ENCODE data around the gene LDLRAD3.

Gene LDLRAD3

GRCh38 chr11:36213393-36213840 lies 269.6 kb downstream of the LDLRAD3 start:
- no peak for DNase-seq (ENCODE audit: low spot score)

GRCh38 chr11:36214480-36214879 lies 270.6 kb downstream of the LDLRAD3 start:
- no peak for DNase-seq (ENCODE audit: low spot score)

GRCh38 chr11:36214976-36215692 lies 271.3 kb downstream of the LDLRAD3 start:
- DNase-seq (ENCODE audit: low spot score) = no peak

GRCh38 chr11:36215693-36216060 lies 271.8 kb downstream of the LDLRAD3 start:
- no peak for DNase-seq (ENCODE audit: low spot score)

GRCh38 chr11:36216061-36216615 lies 272.3 kb downstream of the LDLRAD3 start:
- DNase-seq (ENCODE audit: low spot score) = no peak

GRCh38 chr11:36218283-36218921 lies 274.5 kb downstream of the LDLRAD3 start:
- DNase-seq (ENCODE audit: low spot score) = no peak

GRCh38 chr11:36219996-36220395 lies 276.1 kb downstream of the LDLRAD3 start:
- DNase-seq (ENCODE audit: low spot score) = no peak

- no peak for DNase-seq (ENCODE audit: low spot score)
These were observed 279.2 kb downstream of the LDLRAD3 start for GRCh38 chr11:36222831-36223635.

- no peak for DNase-seq (ENCODE audit: low spot score)
These were observed 280.5 kb downstream of the LDLRAD3 start for GRCh38 chr11:36224209-36224882.

- DNase-seq (ENCODE audit: low spot score) = no peak
These were observed 283.2 kb downstream of the LDLRAD3 start for GRCh38 chr11:36227044-36227443.

GRCh38 chr11:36228689-36229088 lies 284.8 kb downstream of the LDLRAD3 start:
- no peak for DNase-seq (ENCODE audit: low spot score)

GRCh38 chr11:36229091-36229705 lies 285.3 kb downstream of the LDLRAD3 start:
- no peak for DNase-seq (ENCODE audit: low spot score)

- DNase-seq (ENCODE audit: low spot score) = peak; percentile 51
These were observed 287.2 kb downstream of the LDLRAD3 start for GRCh38 chr11:36230779-36231699.

- no peak for DNase-seq (ENCODE audit: low spot score)
These were observed 289.3 kb downstream of the LDLRAD3 start for GRCh38 chr11:36233204-36233603.

- no peak for DNase-seq (ENCODE audit: low spot score)
These were observed 291.0 kb downstream of the LDLRAD3 start for GRCh38 chr11:36234825-36235224.

- DNase-seq (ENCODE audit: low spot score) = no peak
These were observed 291.9 kb downstream of the LDLRAD3 start for GRCh38 chr11:36235750-36236149.

GRCh38 chr11:36237391-36237790 lies 293.5 kb downstream of the LDLRAD3 start:
- DNase-seq (ENCODE audit: low spot score) = no peak

GRCh38 chr11:36238036-36238631 lies 294.3 kb downstream of the LDLRAD3 start:
- DNase-seq (ENCODE audit: low spot score) = no peak

GRCh38 chr11:36238881-36239280 lies 295.0 kb downstream of the LDLRAD3 start:
- DNase-seq (ENCODE audit: low spot score) = no peak

GRCh38 chr11:36239636-36240035 lies 295.8 kb downstream of the LDLRAD3 start:
- DNase-seq (ENCODE audit: low spot score) = no peak

All from hepatic stellate cell (primary cell).